Fibroblast of skin of scalp (primary cell): ENCODE results near the gene NAXD.
"Not testable (repeated sequence)": the region's sequence is repeated elsewhere in the genome, so short reads cannot be mapped to it uniquely, and the experiment has no call there.

Experiments
- DNase-seq: peaks from one replicate; pipeline ENCODE4 v3.0.0-alpha.2; 2013

NAXD gene

GRCh38 chr13:110644892-110645521 is 29.7 kb downstream of the NAXD start:
- DNase-seq: peak; percentile 52

GRCh38 chr13:110645750-110646149 is 30.4 kb downstream of the NAXD start:
- no peak for DNase-seq

GRCh38 chr13:110646442-110647364 is 31.4 kb downstream of the NAXD start:
- no peak for DNase-seq

GRCh38 chr13:110647365-110647737 is 32.0 kb downstream of the NAXD start:
- no peak for DNase-seq

GRCh38 chr13:110648146-110648819 is 32.9 kb downstream of the NAXD start:
- no peak for DNase-seq

GRCh38 chr13:110648848-110649421 is 33.6 kb downstream of the NAXD start:
- no peak for DNase-seq

GRCh38 chr13:110649551-110649950 is 34.2 kb downstream of the NAXD start:
- DNase-seq: no peak

- no peak for DNase-seq
Measured at GRCh38 chr13:110650436-110650835, 35.1 kb downstream of the NAXD start.

- no peak for DNase-seq
Measured at GRCh38 chr13:110651271-110651670, 35.9 kb downstream of the NAXD start.

- no peak for DNase-seq
Measured at GRCh38 chr13:110651726-110652230, 36.4 kb downstream of the NAXD start.

GRCh38 chr13:110652231-110652730 is 36.9 kb downstream of the NAXD start:
- DNase-seq: no peak

- DNase-seq: no peak
Measured at GRCh38 chr13:110652764-110653163, 37.4 kb downstream of the NAXD start.

- DNase-seq: no peak
Measured at GRCh38 chr13:110653271-110653670, 37.9 kb downstream of the NAXD start.

GRCh38 chr13:110653851-110654250 is 38.5 kb downstream of the NAXD start:
- no peak for DNase-seq

- no peak for DNase-seq
Measured at GRCh38 chr13:110657196-110657595, 41.9 kb downstream of the NAXD start.

GRCh38 chr13:110658218-110658911 is 43.0 kb downstream of the NAXD start:
- not testable (repeated sequence) for DNase-seq

GRCh38 chr13:110661256-110661655 is 45.9 kb downstream of the NAXD start:
- no peak for DNase-seq

- DNase-seq: no peak
Measured at GRCh38 chr13:110662091-110662490, 46.7 kb downstream of the NAXD start.

GRCh38 chr13:110662777-110663443 is 47.6 kb downstream of the NAXD start:
- DNase-seq: no peak

- no peak for DNase-seq
Measured at GRCh38 chr13:110663491-110663890, 48.1 kb downstream of the NAXD start.

- DNase-seq: no peak
Measured at GRCh38 chr13:110664041-110664440, 48.7 kb downstream of the NAXD start.
